ENCODE results near the gene DPH2.

DPH2 gene

GRCh38 chr1:44016890-44017400, 47.1 kb downstream of the DPH2 start:
- no peak for TF ChIP-seq CTCF (IDR thresholded peaks at IDR 0.05; ENCODE audit: low read depth, low read length, missing control alignments)
- in situ Hi-C loops (cut with HindIII; ENCODE audit: low pct_ligation_motif_present, low sequenced_read_pairs): no loop called here
- no peaks in the 10 kb centered on the region for H3K36me3 ChIP-seq (replicated peaks)
- no peaks in the 10 kb centered on the region for H3K27me3 ChIP-seq (replicated peaks)
- DNase-seq: no peak
- no peak overlapping the region for H3K4me3 ChIP-seq (ENCODE audit: low read depth, low read length)
- no peak overlapping the region for H3K27ac ChIP-seq

GRCh38 chr1:44019466-44019948, 49.7 kb downstream of the DPH2 start:
- TF ChIP-seq CTCF (IDR thresholded peaks at IDR 0.05; ENCODE audit: low read depth, low read length, missing control alignments): no peak

GRCh38 chr1:44020464-44020863, 50.7 kb downstream of the DPH2 start:
- no peak for DNase-seq
- Histone ChIP-seq H3K4me3 (ENCODE audit: low read depth, low read length) (no peak overlapping the region), H3K27ac (no peak overlapping the region), H3K36me3 (replicated peaks) (no peaks in the 10 kb centered on the region), H3K27me3 (replicated peaks) (no peaks in the 10 kb centered on the region)
- TF ChIP-seq CTCF (IDR thresholded peaks at IDR 0.05; ENCODE audit: low read depth, low read length, missing control alignments): no peak
- in situ Hi-C loops (cut with HindIII; ENCODE audit: low pct_ligation_motif_present, low sequenced_read_pairs): no loop called here

More at GRCh38 chr1:44019466-44019948, 49.7 kb downstream of the DPH2 start:
- no peak for DNase-seq
- Histone ChIP-seq H3K36me3 (replicated peaks) (no peaks in the 10 kb centered on the region), H3K27me3 (replicated peaks) (no peaks in the 10 kb centered on the region), H3K4me3 (ENCODE audit: low read depth, low read length) (no peak overlapping the region), H3K27ac (no peak overlapping the region)
- in situ Hi-C loops (cut with HindIII; ENCODE audit: low pct_ligation_motif_present, low sequenced_read_pairs): no loop called here

- Histone ChIP-seq H3K27ac (no peak overlapping the region), H3K36me3 (replicated peaks) (no peaks in the 10 kb centered on the region), H3K4me3 (ENCODE audit: low read depth, low read length) (no peak overlapping the region), H3K27me3 (replicated peaks) (no peaks in the 10 kb centered on the region)
- DNase-seq: no peak
- TF ChIP-seq CTCF (IDR thresholded peaks at IDR 0.05; ENCODE audit: low read depth, low read length, missing control alignments): no peak
- in situ Hi-C loops (cut with HindIII; ENCODE audit: low pct_ligation_motif_present, low sequenced_read_pairs): no loop called here
Measured at GRCh38 chr1:44021156-44021555, 51.3 kb downstream of the DPH2 start.

- no peak overlapping the region for H3K27ac ChIP-seq
- no peak overlapping the region for H3K4me3 ChIP-seq (ENCODE audit: low read depth, low read length)
- H3K36me3 ChIP-seq (replicated peaks): no peaks in the 10 kb centered on the region
- DNase-seq: no peak
- in situ Hi-C loops (cut with HindIII; ENCODE audit: low pct_ligation_motif_present, low sequenced_read_pairs): no loop called here
- H3K27me3 ChIP-seq (replicated peaks): no peaks in the 10 kb centered on the region
- TF ChIP-seq CTCF (IDR thresholded peaks at IDR 0.05; ENCODE audit: low read depth, low read length, missing control alignments): peak; percentile 41
Measured at GRCh38 chr1:44021581-44022321, 51.9 kb downstream of the DPH2 start.
